Keratinocyte (primary cell): ENCODE data around the gene SYNCRIP.

ENCODE experiments used
- CTCF ChIP-seq, 3 experiments: IDR thresholded peaks in 1 of 3; conservative IDR thresholded peaks in 1 of 3; optimal IDR thresholded peaks in 1 of 3; 2 replicates in 2 of 3; 3 replicates in 1 of 3; pipeline versions ENCODE3 to v1.5.1; 2011; ENCODE audit warnings: low read length in 3 of 3, mild to moderate bottlenecking in 3 of 3, moderate library complexity in 2 of 3, control low read depth in 1 of 3, inconsistent platforms in 1 of 3; ENCODE audit not compliant: insufficient read depth in 2 of 3; ENCODE audit errors: extremely low read depth in 1 of 3
- EZH2 ChIP-seq: IDR thresholded peaks from one replicate; pipeline ENCODE4 v1.6.1; 2012; ENCODE audit warnings: inconsistent platforms, mild to moderate bottlenecking, low read length, moderate library complexity

GRCh38 chr6:85620308-85620707, 22.4 kb downstream of the SYNCRIP start:
- TF ChIP-seq CTCF (optimal IDR thresholded peaks at IDR 0.05 in 1 of 3, IDR thresholded peaks at IDR 0.05 in 1 of 3, conservative IDR thresholded peaks at IDR 0.05 in 1 of 3; ENCODE audit: extremely low read depth in 1 of 3, insufficient read depth in 2 of 3, low read length in 3 of 3), result no peak
- TF ChIP-seq EZH2, result no peak
